Measurements from ENCODE around the gene KCNJ6. TPM values are rescaled to one million over a fixed set of nuclear protein-coding genes. Genes with fewer than 3 reads are reported as not detected.

The KCNJ6 gene
- total and polyA plus RNA-seq, 5 donors from 2014 or later: not detected

DNA sequence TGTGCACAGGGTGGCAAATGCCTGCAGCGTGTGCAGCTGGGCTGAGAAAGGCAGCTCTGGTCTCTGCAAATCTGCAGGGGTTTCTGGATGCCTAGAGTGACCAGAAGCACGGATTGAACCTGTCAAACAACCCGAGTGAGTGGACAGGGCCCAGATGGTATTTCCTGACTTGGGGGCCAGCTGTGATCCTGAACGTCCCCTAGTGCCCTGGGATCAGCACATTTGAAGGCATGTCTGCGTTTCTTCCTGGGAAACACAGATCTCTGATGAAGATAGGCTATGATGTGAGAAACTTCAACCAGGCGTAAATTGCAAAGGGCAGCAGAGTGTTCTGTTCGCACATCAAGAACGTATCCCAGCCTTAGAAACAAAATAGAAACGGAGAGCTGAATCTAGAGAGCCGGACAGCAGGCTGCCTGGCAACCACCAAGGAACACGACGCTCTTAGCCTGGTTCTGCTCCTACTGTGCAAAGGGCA lies 163.1 kb downstream of the KCNJ6 start:
- H3K27ac Mint-ChIP-seq: no peak overlapping the region
- no peaks in the 10 kb centered on the region for H3K9me3 Mint-ChIP-seq
- H3K36me3 Mint-ChIP-seq: no peaks in the 10 kb centered on the region
- no peak overlapping the region for H3K4me3 Mint-ChIP-seq
- H3K27me3 Mint-ChIP-seq: no peaks in the 10 kb centered on the region
- no peak for DNase-seq
- Histone ChIP-seq H3K4me1 (ENCODE audit: control insufficient read depth, insufficient read depth, low read length, poor library complexity, severe bottlenecking) (no peaks in the 10 kb centered on the region), H3K4me3 (ENCODE audit: low read depth, low read length) (no peak overlapping the region), H3K36me3 (ENCODE audit: control insufficient read depth, insufficient read depth, low read length) (no peaks in the 10 kb centered on the region), H3K27me3 (ENCODE audit: control insufficient read depth, insufficient read depth, low read length) (no peaks in the 10 kb centered on the region), H3K9me3 (ENCODE audit: control insufficient read depth in 2 of 2, low read length in 2 of 2) (no peaks in the 10 kb centered on the region), H3K27ac (ENCODE audit: insufficient read depth, low read length, poor library complexity, severe bottlenecking) (no peak overlapping the region)
- no peaks in the 10 kb centered on the region for H3K4me1 Mint-ChIP-seq
- no peak for ATAC-seq (ENCODE audit: low read depth in 2 of 2)

DNA sequence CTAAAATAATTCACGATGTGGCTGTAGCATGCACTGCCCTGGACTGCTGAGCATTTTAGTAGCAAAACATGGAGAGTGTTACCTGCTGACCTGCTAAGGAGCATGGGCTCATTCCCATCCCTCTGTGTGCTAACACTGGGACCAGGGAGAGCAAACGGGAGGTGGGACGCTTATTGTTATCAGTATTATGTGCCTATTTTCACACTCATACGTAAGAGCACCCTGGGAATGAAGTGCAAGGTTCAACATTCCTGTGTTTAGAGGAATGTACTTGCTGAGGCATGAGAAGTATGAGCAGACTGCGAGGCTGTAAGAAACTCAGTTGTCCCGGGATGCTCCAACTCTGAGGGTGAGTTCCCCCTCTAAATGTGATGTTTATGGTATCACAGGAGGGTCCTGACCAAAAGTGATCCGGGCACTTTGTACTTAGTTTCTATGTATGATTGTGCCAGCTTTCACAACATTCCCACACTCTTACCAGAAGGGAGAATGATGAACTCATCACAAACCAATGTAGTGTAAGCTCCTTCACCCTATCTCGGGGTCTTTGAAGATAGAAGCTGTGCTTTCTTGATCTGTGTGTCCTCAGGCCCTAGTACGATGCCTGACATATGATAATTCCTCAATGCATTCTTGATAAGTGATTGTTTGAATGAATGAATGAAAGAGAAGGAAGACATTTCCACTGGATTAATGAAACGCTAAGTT lies 164.8 kb downstream of the KCNJ6 start:
- Mint-ChIP-seq H3K27me3 (no peaks in the 10 kb centered on the region), H3K36me3 (no peaks in the 10 kb centered on the region), H3K4me3 (no peak overlapping the region), H3K9me3 (no peaks in the 10 kb centered on the region), H3K4me1 (no peaks in the 10 kb centered on the region), H3K27ac (no peak overlapping the region)
- H3K27ac ChIP-seq (ENCODE audit: insufficient read depth, low read length, poor library complexity, severe bottlenecking): no peak overlapping the region
- H3K36me3 ChIP-seq (ENCODE audit: control insufficient read depth, insufficient read depth, low read length): no peaks in the 10 kb centered on the region
- ATAC-seq (ENCODE audit: low read depth in 2 of 2): no peak
- no peaks in the 10 kb centered on the region for H3K9me3 ChIP-seq (ENCODE audit: control insufficient read depth in 2 of 2, low read length in 2 of 2)
- no peak for DNase-seq
- no peaks in the 10 kb centered on the region for H3K27me3 ChIP-seq (ENCODE audit: control insufficient read depth, insufficient read depth, low read length)
- H3K4me1 ChIP-seq (ENCODE audit: control insufficient read depth, insufficient read depth, low read length, poor library complexity, severe bottlenecking): no peaks in the 10 kb centered on the region
- H3K4me3 ChIP-seq (ENCODE audit: low read depth, low read length): no peak overlapping the region

- no peak overlapping the region for H3K4me3 Mint-ChIP-seq
- no peaks in the 10 kb centered on the region for H3K4me1 ChIP-seq (ENCODE audit: control insufficient read depth, insufficient read depth, low read length, poor library complexity, severe bottlenecking)
- no peaks in the 10 kb centered on the region for H3K27me3 ChIP-seq (ENCODE audit: control insufficient read depth, insufficient read depth, low read length)
- H3K4me3 ChIP-seq (ENCODE audit: low read depth, low read length): no peak overlapping the region
- no peaks in the 10 kb centered on the region for H3K9me3 ChIP-seq (ENCODE audit: control insufficient read depth in 2 of 2, low read length in 2 of 2)
- DNase-seq: no peak
- no peak for ATAC-seq (ENCODE audit: low read depth in 2 of 2)
- H3K27ac ChIP-seq (ENCODE audit: insufficient read depth, low read length, poor library complexity, severe bottlenecking): no peak overlapping the region
- no peaks in the 10 kb centered on the region for H3K9me3 Mint-ChIP-seq
- H3K4me1 Mint-ChIP-seq: no peaks in the 10 kb centered on the region
- no peaks in the 10 kb centered on the region for H3K36me3 ChIP-seq (ENCODE audit: control insufficient read depth, insufficient read depth, low read length)
- no peaks in the 10 kb centered on the region for H3K36me3 Mint-ChIP-seq
- peaks cover 5% of the 10 kb centered on the region for H3K27me3 Mint-ChIP-seq
- H3K27ac Mint-ChIP-seq: no peak overlapping the region
Observed at GRCh38 chr21:37749132-37749531, 167.1 kb downstream of the KCNJ6 start.

DNA sequence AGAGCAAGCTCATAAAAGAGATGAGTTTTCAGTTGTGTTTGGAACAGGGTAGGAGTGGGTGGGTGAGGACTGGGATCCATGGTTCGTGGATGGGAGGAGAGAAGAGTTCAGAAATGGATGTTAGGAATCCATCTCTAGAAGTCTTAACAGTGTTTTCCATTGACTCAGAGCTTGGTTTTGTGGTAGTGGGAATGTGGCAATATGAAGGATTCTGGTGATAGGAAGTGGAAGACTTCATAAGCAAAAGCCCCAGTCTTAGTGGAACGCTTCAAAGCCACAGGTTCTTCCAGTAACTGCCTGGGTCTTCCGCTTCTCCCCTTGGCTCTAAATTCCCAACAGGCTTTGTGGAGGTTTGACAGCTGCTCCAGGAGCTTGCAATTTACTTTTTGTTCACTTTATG lies 167.9 kb downstream of the KCNJ6 start:
- Mint-ChIP-seq H3K27ac (no peak overlapping the region), H3K9me3 (no peaks in the 10 kb centered on the region), H3K4me1 (no peaks in the 10 kb centered on the region), H3K36me3 (no peaks in the 10 kb centered on the region), H3K4me3 (no peak overlapping the region), H3K27me3 (peaks cover 5% of the 10 kb centered on the region)
- H3K4me3 ChIP-seq (ENCODE audit: low read depth, low read length): no peak overlapping the region
- no peaks in the 10 kb centered on the region for H3K4me1 ChIP-seq (ENCODE audit: control insufficient read depth, insufficient read depth, low read length, poor library complexity, severe bottlenecking)
- H3K27ac ChIP-seq (ENCODE audit: insufficient read depth, low read length, poor library complexity, severe bottlenecking): no peak overlapping the region
- DNase-seq (no peak), ATAC-seq (ENCODE audit: low read depth in 2 of 2) (no peak)
- H3K36me3 ChIP-seq (ENCODE audit: control insufficient read depth, insufficient read depth, low read length): no peaks in the 10 kb centered on the region
- no peaks in the 10 kb centered on the region for H3K27me3 ChIP-seq (ENCODE audit: control insufficient read depth, insufficient read depth, low read length)
- no peaks in the 10 kb centered on the region for H3K9me3 ChIP-seq (ENCODE audit: control insufficient read depth in 2 of 2, low read length in 2 of 2)

DNA sequence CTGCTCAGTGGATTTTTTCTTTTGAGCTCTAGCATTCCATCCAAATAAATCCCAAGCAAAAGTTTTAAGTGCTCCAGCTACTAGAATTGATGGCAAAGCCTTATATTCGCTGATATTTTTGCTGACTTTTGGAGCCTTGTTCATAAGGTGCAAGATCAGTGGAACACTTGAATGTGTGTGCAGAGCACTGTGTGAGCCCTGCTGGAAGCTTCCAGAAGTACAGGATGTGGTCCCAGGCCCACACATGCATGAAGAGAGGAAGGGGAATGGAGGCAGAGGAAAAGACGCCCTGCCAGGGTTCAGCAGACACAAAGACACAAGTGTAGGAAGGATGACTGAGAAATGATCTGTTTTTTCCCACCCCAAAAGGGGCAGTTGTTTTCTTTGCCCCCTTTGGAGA lies 169.4 kb downstream of the KCNJ6 start:
- Mint-ChIP-seq H3K9me3 (no peaks in the 10 kb centered on the region), H3K4me3 (no peak overlapping the region), H3K27ac (no peak overlapping the region), H3K4me1 (no peaks in the 10 kb centered on the region), H3K36me3 (no peaks in the 10 kb centered on the region), H3K27me3 (peaks cover 5% of the 10 kb centered on the region)
- H3K4me1 ChIP-seq (ENCODE audit: control insufficient read depth, insufficient read depth, low read length, poor library complexity, severe bottlenecking): no peaks in the 10 kb centered on the region
- H3K27me3 ChIP-seq (ENCODE audit: control insufficient read depth, insufficient read depth, low read length): no peaks in the 10 kb centered on the region
- ATAC-seq (ENCODE audit: low read depth in 2 of 2) (no peak), DNase-seq (no peak)
- no peak overlapping the region for H3K4me3 ChIP-seq (ENCODE audit: low read depth, low read length)
- H3K9me3 ChIP-seq (ENCODE audit: control insufficient read depth in 2 of 2, low read length in 2 of 2): no peaks in the 10 kb centered on the region
- no peaks in the 10 kb centered on the region for H3K36me3 ChIP-seq (ENCODE audit: control insufficient read depth, insufficient read depth, low read length)
- H3K27ac ChIP-seq (ENCODE audit: insufficient read depth, low read length, poor library complexity, severe bottlenecking): no peak overlapping the region

- Mint-ChIP-seq H3K4me1 (no peaks in the 10 kb centered on the region), H3K27ac (peak overlapping the region in 1 of 3 donors; percentile 8), H3K27me3 (peaks cover 10% of the 10 kb centered on the region), H3K9me3 (peaks cover 0 to 2% (median 0%) of the 10 kb centered on the region in 7 donors), H3K36me3 (no peaks in the 10 kb centered on the region), H3K4me3 (no peak overlapping the region)
- H3K4me3 ChIP-seq (ENCODE audit: low read depth, low read length): no peak overlapping the region
- H3K9me3 ChIP-seq (ENCODE audit: control insufficient read depth in 2 of 2, low read length in 2 of 2): no peaks in the 10 kb centered on the region
- no peak for DNase-seq
- ATAC-seq (ENCODE audit: low read depth in 2 of 2): no peak
- no peak overlapping the region for H3K27ac ChIP-seq (ENCODE audit: insufficient read depth, low read length, poor library complexity, severe bottlenecking)
- H3K27me3 ChIP-seq (ENCODE audit: control insufficient read depth, insufficient read depth, low read length): no peaks in the 10 kb centered on the region
- H3K36me3 ChIP-seq (ENCODE audit: control insufficient read depth, insufficient read depth, low read length): no peaks in the 10 kb centered on the region
- H3K4me1 ChIP-seq (ENCODE audit: control insufficient read depth, insufficient read depth, low read length, poor library complexity, severe bottlenecking): no peaks in the 10 kb centered on the region
Observed at GRCh38 chr21:37744551-37744950, 171.7 kb downstream of the KCNJ6 start.

DNA sequence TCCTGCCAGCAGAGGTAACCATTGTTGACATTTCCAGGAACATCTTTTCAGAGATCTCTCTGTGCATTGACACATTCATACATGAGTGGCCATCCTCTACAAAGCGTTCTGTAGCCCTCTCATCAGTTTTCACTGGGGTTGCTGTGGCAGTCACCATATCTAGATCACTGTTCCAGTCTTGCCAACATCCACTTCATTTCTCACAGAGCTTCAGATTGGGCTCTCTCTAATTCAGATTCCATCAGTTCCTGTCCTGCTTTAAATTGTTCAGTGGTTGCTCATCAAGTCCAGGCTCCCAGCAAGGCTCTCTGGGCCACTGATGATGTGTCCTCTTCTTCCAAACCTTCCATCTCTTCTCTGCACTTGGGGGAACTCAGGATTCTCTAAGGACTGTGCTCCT lies 173.7 kb downstream of the KCNJ6 start:
- H3K27ac ChIP-seq (ENCODE audit: insufficient read depth, low read length, poor library complexity, severe bottlenecking): no peak overlapping the region
- ATAC-seq (ENCODE audit: low read depth in 2 of 2) (no peak), DNase-seq (no peak)
- peaks cover 0 to 2% (median 0%) of the 10 kb centered on the region in 7 donors for H3K9me3 Mint-ChIP-seq
- H3K27me3 ChIP-seq (ENCODE audit: control insufficient read depth, insufficient read depth, low read length): no peaks in the 10 kb centered on the region
- no peaks in the 10 kb centered on the region for H3K36me3 Mint-ChIP-seq
- H3K4me3 Mint-ChIP-seq: no peak overlapping the region
- H3K9me3 ChIP-seq (ENCODE audit: control insufficient read depth in 2 of 2, low read length in 2 of 2): no peaks in the 10 kb centered on the region
- no peaks in the 10 kb centered on the region for H3K36me3 ChIP-seq (ENCODE audit: control insufficient read depth, insufficient read depth, low read length)
- H3K4me3 ChIP-seq (ENCODE audit: low read depth, low read length): no peak overlapping the region
- H3K4me1 Mint-ChIP-seq: no peaks in the 10 kb centered on the region
- H3K27ac Mint-ChIP-seq: no peak overlapping the region
- H3K27me3 Mint-ChIP-seq: peaks cover 10% of the 10 kb centered on the region
- no peaks in the 10 kb centered on the region for H3K4me1 ChIP-seq (ENCODE audit: control insufficient read depth, insufficient read depth, low read length, poor library complexity, severe bottlenecking)

- no peak overlapping the region for H3K27ac Mint-ChIP-seq
- Histone ChIP-seq H3K27ac (ENCODE audit: insufficient read depth, low read length, poor library complexity, severe bottlenecking) (no peak overlapping the region), H3K4me1 (ENCODE audit: control insufficient read depth, insufficient read depth, low read length, poor library complexity, severe bottlenecking) (no peaks in the 10 kb centered on the region), H3K36me3 (ENCODE audit: control insufficient read depth, insufficient read depth, low read length) (no peaks in the 10 kb centered on the region), H3K9me3 (ENCODE audit: control insufficient read depth in 2 of 2, low read length in 2 of 2) (no peaks in the 10 kb centered on the region), H3K4me3 (ENCODE audit: low read depth, low read length) (no peak overlapping the region), H3K27me3 (ENCODE audit: control insufficient read depth, insufficient read depth, low read length) (no peaks in the 10 kb centered on the region)
- no peaks in the 10 kb centered on the region for H3K36me3 Mint-ChIP-seq
- H3K4me1 Mint-ChIP-seq: no peaks in the 10 kb centered on the region
- H3K9me3 Mint-ChIP-seq: peaks cover 0 to 2% (median 0%) of the 10 kb centered on the region in 7 donors
- H3K27me3 Mint-ChIP-seq: peaks cover 10% of the 10 kb centered on the region
- no peak overlapping the region for H3K4me3 Mint-ChIP-seq
- ATAC-seq (ENCODE audit: low read depth in 2 of 2) (no peak), DNase-seq (no peak)
Observed at GRCh38 chr21:37742115-37742514, 174.1 kb downstream of the KCNJ6 start.

Data from CD4-positive, CD25-positive, alpha-beta regulatory T cell (primary cell).